Measurements from ENCODE around the gene ZGPAT.

GRCh38 chr20:63714858-63715257, 7.0 kb downstream of the ZGPAT start:
- TF ChIP-seq CTCF (conservative IDR thresholded peaks at IDR 0.05; ENCODE audit: low read depth, low read length), result no peak
- TF ChIP-seq EZH2 (IDR thresholded peaks at IDR 0.05; ENCODE audit: low read length, unreplicated experiment), result no peak
- no peak for TF ChIP-seq EZH2phosphoT487 (IDR thresholded peaks at IDR 0.05; ENCODE audit: borderline replicate concordance, low read length)
